ENCODE data around the gene DUSP12. TPM values are rescaled to one million over a fixed set of nuclear protein-coding genes. Genes with fewer than 3 reads are reported as not detected.

Gene DUSP12
- total and polyA plus RNA-seq, 9 of the 15 experiments (the other 6 are each of a cell fraction or from before 2014, with no cell fraction given), result 10.4 to 81.4 (median 43.6) TPM

DNA sequence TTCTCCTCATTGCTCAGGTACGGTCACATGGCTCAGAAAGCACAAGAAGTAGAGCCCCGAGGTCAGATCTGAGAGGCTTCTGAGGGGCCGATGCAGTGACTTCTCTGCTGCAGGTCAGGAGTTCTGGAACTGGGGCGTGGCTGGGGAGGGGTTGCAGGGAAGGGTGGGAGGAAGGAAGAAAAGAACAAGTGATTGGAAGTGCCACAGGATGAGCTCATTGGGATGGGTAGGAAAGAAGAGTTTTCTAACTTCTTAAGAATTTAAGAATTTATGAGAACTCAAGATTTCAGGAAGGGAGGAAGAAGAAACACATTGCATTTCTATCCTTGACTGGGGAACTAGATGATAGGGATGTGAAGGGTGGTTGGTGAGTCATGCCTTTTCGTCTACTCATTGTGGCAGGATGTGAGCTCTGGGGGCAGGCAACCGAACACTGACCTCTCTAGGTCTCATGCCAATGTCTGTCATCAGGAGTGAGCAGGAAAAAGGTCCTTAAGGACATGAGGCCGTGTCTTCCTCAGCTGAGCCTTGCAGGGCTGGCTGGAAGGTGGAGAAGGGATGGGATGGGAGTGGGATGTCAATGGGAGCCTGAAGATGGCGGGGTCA, 27.7 kb upstream of the DUSP12 start (continued):
- TF ChIP-seq, protein P1, sequence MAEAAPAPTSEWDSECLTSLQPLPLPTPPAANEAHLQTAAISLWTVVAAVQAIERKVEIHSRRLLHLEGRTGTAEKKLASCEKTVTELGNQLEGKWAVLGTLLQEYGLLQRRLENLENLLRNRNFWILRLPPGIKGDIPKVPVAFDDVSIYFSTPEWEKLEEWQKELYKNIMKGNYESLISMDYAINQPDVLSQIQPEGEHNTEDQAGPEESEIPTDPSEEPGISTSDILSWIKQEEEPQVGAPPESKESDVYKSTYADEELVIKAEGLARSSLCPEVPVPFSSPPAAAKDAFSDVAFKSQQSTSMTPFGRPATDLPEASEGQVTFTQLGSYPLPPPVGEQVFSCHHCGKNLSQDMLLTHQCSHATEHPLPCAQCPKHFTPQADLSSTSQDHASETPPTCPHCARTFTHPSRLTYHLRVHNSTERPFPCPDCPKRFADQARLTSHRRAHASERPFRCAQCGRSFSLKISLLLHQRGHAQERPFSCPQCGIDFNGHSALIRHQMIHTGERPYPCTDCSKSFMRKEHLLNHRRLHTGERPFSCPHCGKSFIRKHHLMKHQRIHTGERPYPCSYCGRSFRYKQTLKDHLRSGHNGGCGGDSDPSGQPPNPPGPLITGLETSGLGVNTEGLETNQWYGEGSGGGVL (CRISPR knock-in tag; IDR thresholded peaks at IDR 0.05), result no peak
- TF ChIP-seq ZNF436 (CRISPR knock-in tag; IDR thresholded peaks at IDR 0.05), result no peak
- TF ChIP-seq ETS2 (tag; IDR thresholded peaks at IDR 0.05; ENCODE audit: borderline replicate concordance, poor library complexity, severe bottlenecking), result no peak
- no peak for TF ChIP-seq ZNF124 (CRISPR knock-in tag; IDR thresholded peaks at IDR 0.05)
- TF ChIP-seq, protein P2, sequence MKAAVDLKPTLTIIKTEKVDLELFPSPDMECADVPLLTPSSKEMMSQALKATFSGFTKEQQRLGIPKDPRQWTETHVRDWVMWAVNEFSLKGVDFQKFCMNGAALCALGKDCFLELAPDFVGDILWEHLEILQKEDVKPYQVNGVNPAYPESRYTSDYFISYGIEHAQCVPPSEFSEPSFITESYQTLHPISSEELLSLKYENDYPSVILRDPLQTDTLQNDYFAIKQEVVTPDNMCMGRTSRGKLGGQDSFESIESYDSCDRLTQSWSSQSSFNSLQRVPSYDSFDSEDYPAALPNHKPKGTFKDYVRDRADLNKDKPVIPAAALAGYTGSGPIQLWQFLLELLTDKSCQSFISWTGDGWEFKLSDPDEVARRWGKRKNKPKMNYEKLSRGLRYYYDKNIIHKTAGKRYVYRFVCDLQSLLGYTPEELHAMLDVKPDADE (conservative IDR thresholded peaks at IDR 0.05; ENCODE audit: control insufficient read depth, low read depth, low read length), result 0 out of 2 replicates have a peak, but pooled peaks have one; percentile 41
- TF ChIP-seq ZNF785 (CRISPR knock-in tag; IDR thresholded peaks at IDR 0.05), result no peak
- TF ChIP-seq ZNF77 (CRISPR knock-in tag; IDR thresholded peaks at IDR 0.05), result no peak
- TF ChIP-seq DNMT1 (IDR thresholded peaks at IDR 0.05), result no peak
- TF ChIP-seq, protein P3, sequence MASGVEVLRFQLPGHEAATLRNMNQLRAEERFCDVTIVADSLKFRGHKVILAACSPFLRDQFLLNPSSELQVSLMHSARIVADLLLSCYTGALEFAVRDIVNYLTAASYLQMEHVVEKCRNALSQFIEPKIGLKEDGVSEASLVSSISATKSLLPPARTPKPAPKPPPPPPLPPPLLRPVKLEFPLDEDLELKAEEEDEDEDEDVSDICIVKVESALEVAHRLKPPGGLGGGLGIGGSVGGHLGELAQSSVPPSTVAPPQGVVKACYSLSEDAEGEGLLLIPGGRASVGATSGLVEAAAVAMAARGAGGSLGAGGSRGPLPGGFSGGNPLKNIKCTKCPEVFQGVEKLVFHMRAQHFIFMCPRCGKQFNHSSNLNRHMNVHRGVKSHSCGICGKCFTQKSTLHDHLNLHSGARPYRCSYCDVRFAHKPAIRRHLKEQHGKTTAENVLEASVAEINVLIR (CRISPR knock-in tag; IDR thresholded peaks at IDR 0.05), result peak; percentile 37; the same call in 1 of the 2 replicates
- TF ChIP-seq NCOA4 (IDR thresholded peaks at IDR 0.05; ENCODE audit: partially characterized antibody), result no peak
- TF ChIP-seq ZNF780A (CRISPR knock-in tag; IDR thresholded peaks at IDR 0.05), result no peak
- peak; percentile 89 for TF ChIP-seq C11orf30 (IDR thresholded peaks at IDR 0.05; ENCODE audit: low read depth)
- no peak for TF ChIP-seq PTBP1 (IDR thresholded peaks at IDR 0.05; ENCODE audit: low read depth, low read length)
- no peak for TF ChIP-seq FOXM1 (IDR thresholded peaks at IDR 0.05; ENCODE audit: low read depth)
- TF ChIP-seq FOXM1 (CRISPR knock-in tag; IDR thresholded peaks at IDR 0.05; ENCODE audit: low read depth), result no peak
- TF ChIP-seq TAF1 (IDR thresholded peaks at IDR 0.05; ENCODE audit: control insufficient read depth, extremely low read depth, insufficient read depth, low read length, severe bottlenecking), result peak; percentile 11
- TF ChIP-seq, protein P4, sequence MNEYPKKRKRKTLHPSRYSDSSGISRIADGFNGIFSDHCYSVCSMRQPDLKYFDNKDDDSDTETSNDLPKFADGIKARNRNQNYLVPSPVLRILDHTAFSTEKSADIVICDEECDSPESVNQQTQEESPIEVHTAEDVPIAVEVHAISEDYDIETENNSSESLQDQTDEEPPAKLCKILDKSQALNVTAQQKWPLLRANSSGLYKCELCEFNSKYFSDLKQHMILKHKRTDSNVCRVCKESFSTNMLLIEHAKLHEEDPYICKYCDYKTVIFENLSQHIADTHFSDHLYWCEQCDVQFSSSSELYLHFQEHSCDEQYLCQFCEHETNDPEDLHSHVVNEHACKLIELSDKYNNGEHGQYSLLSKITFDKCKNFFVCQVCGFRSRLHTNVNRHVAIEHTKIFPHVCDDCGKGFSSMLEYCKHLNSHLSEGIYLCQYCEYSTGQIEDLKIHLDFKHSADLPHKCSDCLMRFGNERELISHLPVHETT (CRISPR knock-in tag; conservative IDR thresholded peaks at IDR 0.05 in 1 of 2, IDR thresholded peaks at IDR 0.05 in 1 of 2), result peak in 1 of 2 experiments; percentile 67; a peak in 2 of 4 replicates
- TF ChIP-seq RBFOX2 (IDR thresholded peaks at IDR 0.05; ENCODE audit: low read depth, low read length), result peak; percentile 41; the same call in 1 of the 2 replicates
- no peak; the same call in 1 of the 2 replicates for TF ChIP-seq PHF8 (IDR thresholded peaks at IDR 0.05; ENCODE audit: borderline replicate concordance, low read length)
- no peak for TF ChIP-seq NR2F6 (CRISPR knock-in tag; IDR thresholded peaks at IDR 0.05)
- TF ChIP-seq POLR2AphosphoS2 (IDR thresholded peaks at IDR 0.05; ENCODE audit: low read length), result no peak
- TF ChIP-seq BCL6 (CRISPR knock-in tag; IDR thresholded peaks at IDR 0.05), result no peak
- TF ChIP-seq HSF4 (CRISPR knock-in tag; IDR thresholded peaks at IDR 0.05; ENCODE audit: borderline replicate concordance), result no peak
- TF ChIP-seq BACH1 (tag; IDR thresholded peaks at IDR 0.05), result peak; percentile 43; the same call in 1 of the 2 replicates
